ENCODE measurements around the gene SF3B4.
A peak's percentile ranks its signal among the peaks of the same experiment; 100 is the strongest.

SF3B4 gene, protein sequence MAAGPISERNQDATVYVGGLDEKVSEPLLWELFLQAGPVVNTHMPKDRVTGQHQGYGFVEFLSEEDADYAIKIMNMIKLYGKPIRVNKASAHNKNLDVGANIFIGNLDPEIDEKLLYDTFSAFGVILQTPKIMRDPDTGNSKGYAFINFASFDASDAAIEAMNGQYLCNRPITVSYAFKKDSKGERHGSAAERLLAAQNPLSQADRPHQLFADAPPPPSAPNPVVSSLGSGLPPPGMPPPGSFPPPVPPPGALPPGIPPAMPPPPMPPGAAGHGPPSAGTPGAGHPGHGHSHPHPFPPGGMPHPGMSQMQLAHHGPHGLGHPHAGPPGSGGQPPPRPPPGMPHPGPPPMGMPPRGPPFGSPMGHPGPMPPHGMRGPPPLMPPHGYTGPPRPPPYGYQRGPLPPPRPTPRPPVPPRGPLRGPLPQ

DNA sequence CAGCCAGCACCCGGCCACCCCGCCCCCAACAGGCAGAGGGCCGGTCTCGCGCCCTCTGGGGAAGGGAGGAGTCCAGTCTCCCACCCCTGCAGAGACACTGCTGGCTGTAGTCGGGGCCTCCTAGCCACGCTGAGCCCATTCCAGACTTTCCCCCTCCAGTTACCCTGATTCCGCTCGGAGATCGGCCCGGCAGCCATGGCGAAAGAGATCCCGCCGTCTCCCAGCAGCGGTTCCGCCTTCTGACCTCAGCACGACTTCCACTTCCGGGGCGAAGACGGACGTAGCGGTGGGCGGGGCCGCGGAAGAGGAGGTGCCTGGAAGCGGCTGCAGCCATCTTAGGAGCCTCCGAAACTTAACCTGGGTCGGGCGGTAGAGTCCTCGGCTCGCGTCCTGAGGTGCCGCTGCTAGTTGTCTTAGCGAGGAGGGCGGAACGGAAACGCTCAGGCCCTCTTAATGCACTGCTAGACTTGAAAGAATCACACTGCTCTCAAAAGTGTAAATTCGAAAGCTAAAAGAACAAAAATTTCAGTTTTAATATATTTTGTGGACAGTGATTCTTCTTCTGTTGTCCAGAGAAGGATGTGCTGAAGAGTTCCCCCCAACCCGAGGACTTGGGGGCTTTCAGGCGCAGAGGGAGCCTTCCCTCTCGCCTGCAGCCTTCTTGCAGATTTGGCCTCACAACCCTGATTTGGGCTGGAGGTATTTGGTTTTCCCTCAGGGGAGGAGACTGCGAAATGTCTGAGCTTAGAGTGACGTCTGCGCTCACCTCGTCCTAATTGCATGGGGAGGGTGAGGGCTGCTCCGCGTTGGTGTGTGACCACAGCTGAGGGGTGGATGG is at the start of gene SF3B4:
Gene SF3B4 (minus strand): TSS at position 241 of the 838 bp plus-strand sequence. CDS start 44 bp downstream, at position 197.
- peak; percentile 91 for DNase-seq (ENCODE audit: low spot score)
- TF ChIP-seq, protein P1, sequence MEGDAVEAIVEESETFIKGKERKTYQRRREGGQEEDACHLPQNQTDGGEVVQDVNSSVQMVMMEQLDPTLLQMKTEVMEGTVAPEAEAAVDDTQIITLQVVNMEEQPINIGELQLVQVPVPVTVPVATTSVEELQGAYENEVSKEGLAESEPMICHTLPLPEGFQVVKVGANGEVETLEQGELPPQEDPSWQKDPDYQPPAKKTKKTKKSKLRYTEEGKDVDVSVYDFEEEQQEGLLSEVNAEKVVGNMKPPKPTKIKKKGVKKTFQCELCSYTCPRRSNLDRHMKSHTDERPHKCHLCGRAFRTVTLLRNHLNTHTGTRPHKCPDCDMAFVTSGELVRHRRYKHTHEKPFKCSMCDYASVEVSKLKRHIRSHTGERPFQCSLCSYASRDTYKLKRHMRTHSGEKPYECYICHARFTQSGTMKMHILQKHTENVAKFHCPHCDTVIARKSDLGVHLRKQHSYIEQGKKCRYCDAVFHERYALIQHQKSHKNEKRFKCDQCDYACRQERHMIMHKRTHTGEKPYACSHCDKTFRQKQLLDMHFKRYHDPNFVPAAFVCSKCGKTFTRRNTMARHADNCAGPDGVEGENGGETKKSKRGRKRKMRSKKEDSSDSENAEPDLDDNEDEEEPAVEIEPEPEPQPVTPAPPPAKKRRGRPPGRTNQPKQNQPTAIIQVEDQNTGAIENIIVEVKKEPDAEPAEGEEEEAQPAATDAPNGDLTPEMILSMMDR (IDR thresholded peaks at IDR 0.05; ENCODE audit: extremely low read depth, insufficient read depth, missing control alignments): no peak
- in situ Hi-C loops (cut with MboI; ENCODE audit: low pct_unique_long_range_greater_than_20kb, low sequenced_read_pairs, unreplicated experiment): no loop called here

DNA sequence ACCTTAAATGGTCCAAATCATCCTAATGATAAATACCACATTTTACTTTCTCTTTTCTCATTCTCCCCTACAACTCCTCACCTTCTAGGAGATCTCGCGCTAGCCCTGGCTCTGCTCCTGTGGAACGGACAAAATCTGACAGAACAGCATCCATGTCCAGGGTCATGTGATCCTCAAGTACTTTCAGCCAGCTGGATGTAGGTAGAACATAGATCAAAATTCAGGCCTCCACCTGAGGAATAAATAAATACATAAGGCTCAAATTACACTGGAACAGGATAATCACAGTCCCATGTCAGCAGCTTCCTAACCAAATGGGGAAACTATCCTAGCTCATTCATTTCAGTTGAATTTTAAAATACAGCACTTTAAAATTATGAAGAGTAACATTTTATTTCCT is 49.7 kb upstream of the SF3B4 start:
- no peak for DNase-seq (ENCODE audit: low spot score)
- in situ Hi-C loops (cut with MboI; ENCODE audit: low pct_unique_long_range_greater_than_20kb, low sequenced_read_pairs, unreplicated experiment): no loop called here
- TF ChIP-seq, protein P1 (IDR thresholded peaks at IDR 0.05; ENCODE audit: extremely low read depth, insufficient read depth, missing control alignments): no peak

DNA sequence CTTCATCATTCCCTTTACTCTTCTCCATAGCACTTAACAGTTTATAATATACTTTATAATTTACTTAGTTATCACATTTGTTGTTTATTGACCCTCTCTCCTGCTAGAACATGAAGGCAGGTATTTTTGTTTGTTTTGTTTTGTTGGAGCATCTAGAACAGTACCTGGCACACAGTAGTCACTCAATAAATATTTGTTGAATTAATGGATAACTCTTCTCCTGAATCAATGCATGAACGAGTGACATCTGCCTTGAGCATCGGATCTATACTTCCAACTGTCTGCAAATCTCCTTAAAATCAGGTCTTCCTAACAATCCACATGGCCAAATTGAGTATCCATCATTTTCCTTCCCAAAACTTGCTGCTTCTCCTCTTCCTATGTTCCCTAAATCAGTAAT is 44.9 kb upstream of the SF3B4 start:
- in situ Hi-C loops (cut with MboI; ENCODE audit: low pct_unique_long_range_greater_than_20kb, low sequenced_read_pairs, unreplicated experiment): no loop called here
- TF ChIP-seq, protein P1 (IDR thresholded peaks at IDR 0.05; ENCODE audit: extremely low read depth, insufficient read depth, missing control alignments): no peak
- no peak for DNase-seq (ENCODE audit: low spot score)

DNA sequence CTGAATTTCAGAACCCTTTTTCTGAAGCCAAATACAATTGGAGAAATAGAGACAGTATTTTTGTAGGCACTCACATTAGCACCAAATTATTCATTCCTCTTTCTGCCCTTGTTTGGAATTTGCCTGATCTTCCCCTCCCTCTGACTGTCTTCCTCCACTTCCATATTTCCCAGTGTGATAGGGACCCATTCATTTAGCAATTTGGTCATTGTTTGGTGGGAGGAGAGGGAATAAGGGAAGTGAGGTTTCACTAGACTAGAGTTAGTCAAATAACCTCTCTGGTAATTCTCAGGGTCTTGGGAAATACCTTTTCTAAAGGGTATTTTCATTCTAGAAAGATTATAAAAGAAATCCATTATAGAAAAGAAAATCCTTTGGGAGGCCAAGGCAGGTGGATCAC is 40.0 kb upstream of the SF3B4 start:
- TF ChIP-seq, protein P1 (IDR thresholded peaks at IDR 0.05; ENCODE audit: extremely low read depth, insufficient read depth, missing control alignments): no peak
- no peak for DNase-seq (ENCODE audit: low spot score)
- in situ Hi-C loops (cut with MboI; ENCODE audit: low pct_unique_long_range_greater_than_20kb, low sequenced_read_pairs, unreplicated experiment): loop anchor here (10.0 kb wide), 2 partner anchors 77 to 207 kb away; no protein-coding TSS in a partner anchor

DNA sequence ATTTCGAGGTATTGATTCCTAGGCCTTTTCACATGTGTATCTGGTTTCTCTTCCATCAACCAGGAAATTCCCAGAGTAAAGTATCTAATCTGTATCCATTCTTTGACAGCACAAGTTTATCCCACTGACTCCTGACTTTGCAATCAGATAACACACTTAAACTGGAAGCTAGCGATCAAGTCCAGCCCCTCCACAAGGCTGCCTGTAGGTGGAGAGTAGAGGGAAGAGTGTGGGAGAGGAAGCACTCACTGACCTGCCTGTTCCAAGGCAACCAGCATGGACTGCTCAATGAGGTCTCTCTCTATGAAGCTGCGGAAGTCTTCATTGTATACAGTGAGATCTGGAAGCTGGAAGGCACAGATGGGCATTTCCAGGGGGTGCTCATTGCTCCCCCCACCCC is 39.4 kb upstream of the SF3B4 start:
- TF ChIP-seq, protein P1 (IDR thresholded peaks at IDR 0.05; ENCODE audit: extremely low read depth, insufficient read depth, missing control alignments): no peak
- in situ Hi-C loops (cut with MboI; ENCODE audit: low pct_unique_long_range_greater_than_20kb, low sequenced_read_pairs, unreplicated experiment): loop anchor here (10.0 kb wide), 2 partner anchors 78 to 208 kb away; no protein-coding TSS in a partner anchor
- no peak for DNase-seq (ENCODE audit: low spot score)

DNA sequence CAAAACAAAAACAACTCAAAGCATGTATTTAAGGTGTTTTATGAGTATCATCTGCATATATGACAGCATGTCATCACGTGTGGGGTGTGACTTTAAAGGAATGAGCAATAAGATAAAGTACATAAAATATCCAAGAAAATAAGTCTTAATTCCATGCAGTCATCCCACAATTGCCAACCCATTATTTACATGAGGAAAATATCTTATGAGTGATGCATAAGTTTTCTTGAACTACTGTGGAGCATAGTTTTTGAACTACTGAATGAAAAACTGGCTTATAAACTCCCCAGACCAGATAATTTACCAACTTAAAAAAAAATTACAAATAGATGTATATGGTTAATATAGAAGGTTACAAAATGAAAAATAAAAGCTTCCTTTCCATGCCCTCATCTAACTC is 38.8 kb upstream of the SF3B4 start:
- DNase-seq (ENCODE audit: low spot score): no peak
- in situ Hi-C loops (cut with MboI; ENCODE audit: low pct_unique_long_range_greater_than_20kb, low sequenced_read_pairs, unreplicated experiment): loop anchor here (10.0 kb wide), 2 partner anchors 78 to 208 kb away; no protein-coding TSS in a partner anchor
- TF ChIP-seq, protein P1 (IDR thresholded peaks at IDR 0.05; ENCODE audit: extremely low read depth, insufficient read depth, missing control alignments): no peak
